HG02759 (cell line): ENCODE data around the gene PLEKHA6.

Experiments
- ATAC-seq: cut with Tn5 transposase; IDR thresholded peaks from one replicate; pipeline ENCODE4 v1.9.1; 2021; ENCODE audit warnings: mild to moderate bottlenecking, moderate library complexity; ENCODE audit not compliant: unreplicated experiment

The PLEKHA6 gene

DNA sequence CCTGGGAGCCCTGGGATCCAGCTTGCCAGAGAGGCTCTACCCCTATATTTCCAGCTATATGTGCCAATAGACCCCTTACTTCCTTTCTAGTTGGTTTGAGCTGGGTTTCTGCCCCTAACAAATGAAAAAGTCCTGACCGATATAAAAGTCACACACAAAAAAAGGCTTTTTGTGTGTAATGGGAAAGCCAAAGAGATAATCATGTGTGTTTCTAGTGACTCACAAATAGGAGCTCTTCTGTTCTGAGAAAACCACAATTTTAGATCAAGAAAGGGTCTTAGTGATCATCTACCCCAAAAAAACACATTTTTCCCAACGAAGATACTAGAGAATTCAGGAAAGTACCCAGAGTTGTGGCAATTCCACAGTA, 23.0 kb upstream of the PLEKHA6 start:
- no peak for ATAC-seq

DNA sequence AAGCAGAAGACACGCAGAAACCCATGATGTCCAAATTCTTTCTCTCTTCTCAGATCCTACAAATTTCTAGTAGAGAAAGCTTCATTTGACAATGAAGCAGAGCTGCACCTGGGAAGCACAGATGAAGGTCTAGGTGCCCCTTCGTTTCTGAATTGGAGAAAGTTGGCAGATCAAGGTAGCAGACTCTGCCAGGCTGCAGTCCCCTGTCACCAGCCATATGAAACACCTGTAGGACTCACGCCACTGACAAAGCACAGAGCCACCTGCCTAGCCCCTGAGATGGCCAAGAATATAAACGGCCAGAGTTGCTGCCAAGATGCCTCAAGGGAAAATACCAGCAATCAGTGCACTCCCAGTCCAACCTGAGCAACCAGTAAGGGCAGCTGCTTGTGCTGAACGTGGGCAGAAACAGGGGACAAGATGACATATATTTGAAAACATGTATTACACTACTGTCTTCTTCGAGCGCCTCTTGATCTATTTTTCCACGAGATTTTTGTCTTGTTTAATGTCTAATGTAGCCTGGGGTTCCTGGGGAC, 20.6 kb upstream of the PLEKHA6 start:
- no peak for ATAC-seq

DNA sequence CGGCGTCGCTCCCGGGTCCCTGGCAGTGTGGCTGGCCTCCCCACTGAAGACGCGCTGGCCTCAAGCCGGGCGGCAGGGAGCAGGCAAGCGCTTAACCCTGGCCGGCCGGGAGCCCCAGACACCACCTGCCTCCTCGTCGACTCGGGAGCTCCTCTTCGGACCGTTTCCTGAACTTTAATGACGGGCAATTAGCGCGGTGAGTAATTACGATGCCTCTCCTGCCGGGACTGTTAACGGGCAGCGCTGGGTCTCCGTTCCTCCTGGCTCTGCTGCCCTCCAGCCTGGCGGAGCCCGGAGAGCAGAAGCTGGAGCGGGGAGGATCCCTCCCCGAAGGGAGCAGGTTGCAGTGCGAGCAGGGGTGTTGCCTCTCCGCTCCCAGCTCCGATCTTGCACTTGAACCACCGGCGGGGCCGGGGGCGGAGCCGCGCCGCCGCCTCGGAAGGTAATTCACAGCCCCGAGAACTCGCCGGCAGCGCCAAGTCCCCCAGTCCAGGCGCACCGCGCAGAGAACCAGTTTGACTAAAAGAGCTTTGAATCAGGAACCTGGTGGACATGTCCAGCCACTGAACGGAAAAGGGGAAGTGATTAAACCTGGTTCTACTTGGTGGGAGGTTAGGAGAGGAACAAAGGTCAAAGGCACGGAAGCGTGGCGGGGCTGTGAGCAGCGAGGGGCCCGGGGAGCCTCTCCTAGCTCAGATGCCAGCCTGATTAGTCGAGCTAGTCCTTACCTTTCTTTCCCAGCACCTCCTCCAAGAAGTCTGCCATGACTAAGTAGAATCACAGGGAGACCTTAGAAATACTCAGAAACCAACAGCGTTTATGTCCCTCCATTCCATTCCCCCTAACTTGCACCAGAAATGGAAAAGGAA, 18.3 kb upstream of the PLEKHA6 start:
- ATAC-seq = peak; percentile 57

DNA sequence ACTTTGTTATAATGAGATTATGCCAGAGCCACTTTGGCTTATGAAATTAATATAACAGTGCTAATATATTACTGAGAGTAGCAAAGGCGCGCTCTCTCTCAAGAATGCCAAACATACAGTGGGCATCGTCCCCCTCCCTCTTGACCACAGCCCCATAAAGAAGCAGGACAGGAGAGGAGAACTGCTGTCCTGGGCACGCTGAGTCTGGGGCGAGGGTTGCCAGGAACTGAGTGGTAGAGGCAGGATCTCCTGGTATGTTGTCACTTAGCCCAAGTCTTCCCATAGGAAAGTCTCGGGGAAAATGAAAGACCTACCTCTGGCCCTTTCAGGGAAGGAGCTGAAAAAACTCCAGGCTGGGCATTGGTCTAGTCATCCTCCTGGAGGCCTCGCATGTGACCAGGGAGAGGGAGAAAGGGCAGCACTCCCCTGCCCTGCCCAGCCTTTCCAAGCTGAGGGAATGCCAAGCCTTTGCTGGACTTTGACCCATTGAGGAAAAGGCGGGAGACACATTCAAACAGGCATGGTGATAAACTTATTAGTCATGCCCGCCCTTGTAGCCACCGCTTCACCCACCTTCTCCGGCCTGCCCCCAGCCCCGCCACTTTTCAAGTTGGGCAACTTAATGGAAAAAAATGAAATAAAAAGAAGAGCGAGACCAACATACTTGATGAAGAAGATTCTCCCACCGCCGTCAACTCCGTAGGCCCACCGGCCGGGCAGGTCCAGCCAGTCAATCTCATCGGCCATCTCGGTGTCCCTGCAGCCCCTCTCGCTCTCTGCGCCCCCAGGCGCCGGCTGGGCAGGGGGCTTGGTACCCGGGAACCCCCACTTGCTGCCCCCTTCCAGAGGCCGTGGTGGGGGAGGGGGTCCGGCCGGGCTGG, 17.4 kb upstream of the PLEKHA6 start:
- ATAC-seq = no peak

DNA sequence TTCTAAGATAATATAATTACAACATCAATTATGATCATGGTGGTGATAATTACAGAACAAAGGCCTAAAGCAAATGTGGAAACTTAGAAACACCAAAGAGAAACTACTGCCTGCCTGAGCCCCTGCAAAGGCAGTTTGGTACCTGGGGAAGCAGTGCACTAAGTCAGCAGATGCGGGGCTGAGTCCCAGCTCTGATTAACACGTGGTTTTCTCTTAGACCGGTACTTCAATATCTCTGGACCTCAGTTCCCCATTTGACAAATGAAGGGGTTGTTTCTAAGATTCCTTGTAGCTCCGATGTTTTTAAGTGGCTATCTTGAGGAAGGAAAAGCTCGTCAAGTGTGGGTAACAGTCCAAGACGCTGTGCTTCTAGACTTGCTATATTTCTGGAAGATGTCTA, 16.7 kb upstream of the PLEKHA6 start:
- no peak for ATAC-seq

DNA sequence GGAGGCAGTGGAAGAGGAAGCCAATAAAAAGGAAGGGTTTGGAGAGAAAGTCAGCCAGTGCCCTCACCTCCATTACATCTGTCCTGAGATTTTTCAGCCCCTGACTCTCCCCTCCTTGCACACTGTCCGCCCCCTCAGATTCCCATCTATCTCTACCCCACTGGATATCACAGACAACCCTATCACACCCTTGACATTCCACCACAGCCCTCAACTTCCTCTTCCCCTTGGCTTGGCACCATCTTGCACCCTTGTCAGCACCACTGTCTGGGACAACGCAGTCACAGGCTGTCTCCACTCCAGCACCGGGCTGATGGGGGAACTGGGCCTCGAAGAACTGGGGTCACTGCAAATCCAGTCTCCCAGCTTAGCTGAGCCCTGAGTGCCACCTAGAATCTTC, 14.2 kb upstream of the PLEKHA6 start:
- no peak for ATAC-seq

DNA sequence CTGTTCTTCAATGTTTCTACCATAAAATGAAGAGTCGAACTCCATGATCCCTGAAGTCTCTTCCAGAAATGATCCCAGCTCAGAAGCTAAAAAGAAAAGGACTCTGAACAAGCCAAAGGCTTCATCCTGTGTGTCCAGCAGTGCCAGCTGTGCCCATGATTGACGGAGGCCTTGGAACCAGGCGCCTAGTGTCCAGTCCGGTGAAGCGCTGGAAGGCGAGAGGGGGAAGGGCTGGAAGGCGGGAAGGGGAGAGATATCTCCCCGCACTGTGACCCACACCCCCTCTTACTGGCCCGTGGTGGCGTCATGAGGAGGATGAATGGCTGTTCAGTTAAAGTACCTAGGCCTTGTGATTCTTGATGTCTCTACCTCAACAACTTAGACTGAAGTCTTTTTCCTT, 10.4 kb upstream of the PLEKHA6 start:
- ATAC-seq = no peak

DNA sequence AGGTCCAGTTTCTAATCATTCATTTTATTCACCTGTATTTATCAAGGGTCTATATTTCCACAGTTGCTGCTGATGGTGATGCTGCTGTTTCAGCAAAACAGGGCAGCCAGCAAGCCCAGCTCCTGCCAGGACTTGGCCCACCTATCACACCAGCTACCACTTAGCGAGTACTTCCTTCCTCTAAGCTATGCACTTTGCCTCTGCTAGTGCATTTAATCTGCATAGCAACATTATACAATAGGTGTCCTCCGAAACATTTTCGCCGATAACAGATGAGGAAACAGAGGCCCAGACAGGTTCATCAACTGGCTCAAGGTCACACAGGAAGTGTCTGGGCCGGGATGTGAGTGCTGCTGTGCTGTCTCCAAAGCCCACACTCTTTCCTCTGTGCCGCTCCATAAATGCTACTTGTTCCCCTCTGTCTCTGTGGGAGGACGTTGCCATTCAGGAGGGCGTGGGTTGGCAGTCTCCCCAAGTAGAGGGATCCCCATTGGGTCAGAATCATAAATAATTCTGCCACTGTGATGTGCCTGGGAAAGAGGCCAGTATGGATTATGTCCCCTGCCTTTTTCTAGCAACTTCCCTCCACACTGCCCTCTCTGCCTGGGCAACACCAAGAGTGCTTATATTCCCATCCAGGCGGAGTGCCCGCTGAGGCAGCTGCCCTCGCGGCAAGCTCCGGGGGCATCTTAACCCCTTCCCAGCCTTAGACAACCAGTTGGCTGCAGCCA, 9.4 kb upstream of the PLEKHA6 start:
- no peak for ATAC-seq

DNA sequence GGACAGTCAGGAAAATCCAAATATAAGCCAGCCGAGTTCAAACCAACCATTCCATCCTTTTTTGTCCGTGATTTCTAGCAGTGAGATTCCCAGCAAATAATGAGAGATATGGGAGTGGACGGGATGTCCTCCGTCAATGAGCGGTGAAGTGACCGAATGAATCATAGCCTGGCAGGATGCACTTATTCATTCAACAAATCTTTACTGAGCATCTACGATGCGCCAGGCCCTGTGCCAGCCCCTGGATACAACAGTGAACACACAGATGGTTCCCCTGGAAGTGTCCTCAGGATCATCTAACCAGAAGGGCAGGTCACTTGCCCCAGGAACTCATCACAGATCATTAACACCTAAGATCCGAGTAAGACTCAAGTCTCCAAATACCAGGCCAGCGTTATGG, 8.2 kb upstream of the PLEKHA6 start:
- no peak for ATAC-seq

DNA sequence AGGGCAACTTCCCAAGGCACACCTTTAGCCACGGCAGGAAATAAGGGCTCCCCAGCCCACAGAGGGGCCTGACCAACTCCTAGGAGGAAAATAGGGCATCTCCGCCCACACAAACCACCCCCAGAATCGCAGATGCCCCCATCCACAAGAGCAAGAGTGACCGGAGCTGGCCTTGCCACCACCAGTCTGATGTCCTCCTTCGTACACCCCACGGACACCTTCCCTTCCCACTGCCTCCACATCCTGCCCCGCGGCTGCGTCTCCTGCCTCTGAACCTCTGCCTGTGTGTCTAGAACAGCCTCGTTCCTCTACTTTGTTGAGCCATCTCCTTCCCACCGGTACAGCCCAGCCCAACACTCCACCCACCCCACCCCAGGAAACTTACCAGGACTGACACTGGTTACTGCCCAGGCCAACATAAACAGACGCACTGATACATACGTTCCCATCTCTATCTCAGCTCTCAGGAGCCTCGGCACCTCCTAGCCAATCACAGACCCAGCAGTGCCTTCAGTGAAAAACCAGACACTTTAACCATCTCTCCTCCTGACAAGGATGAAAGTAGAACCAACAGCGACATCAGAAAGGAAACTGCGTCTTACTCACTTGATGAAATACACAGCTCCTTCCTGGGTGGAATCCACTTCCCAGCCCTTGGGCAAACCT, 7.6 kb upstream of the PLEKHA6 start:
- no peak for ATAC-seq

DNA sequence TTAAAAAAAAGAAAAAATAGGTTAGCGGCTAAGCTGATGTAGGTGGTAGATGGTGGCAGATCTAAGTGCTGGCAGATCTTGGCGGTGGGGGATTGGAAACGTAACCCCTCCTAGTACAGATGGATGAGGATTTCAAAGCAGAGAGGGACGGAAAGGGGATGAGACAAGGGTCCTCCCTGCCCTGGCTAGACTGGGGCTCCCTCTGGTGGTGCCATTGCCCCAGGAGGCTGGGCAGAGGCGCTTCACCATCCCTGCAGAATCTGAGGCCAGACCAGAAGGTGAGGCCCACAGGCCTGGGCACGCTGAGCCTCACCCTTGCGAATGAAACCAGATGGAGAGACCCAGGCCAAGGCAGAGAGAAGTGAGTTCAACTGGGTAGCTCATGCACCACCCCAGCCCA, 7.0 kb upstream of the PLEKHA6 start:
- ATAC-seq = no peak

DNA sequence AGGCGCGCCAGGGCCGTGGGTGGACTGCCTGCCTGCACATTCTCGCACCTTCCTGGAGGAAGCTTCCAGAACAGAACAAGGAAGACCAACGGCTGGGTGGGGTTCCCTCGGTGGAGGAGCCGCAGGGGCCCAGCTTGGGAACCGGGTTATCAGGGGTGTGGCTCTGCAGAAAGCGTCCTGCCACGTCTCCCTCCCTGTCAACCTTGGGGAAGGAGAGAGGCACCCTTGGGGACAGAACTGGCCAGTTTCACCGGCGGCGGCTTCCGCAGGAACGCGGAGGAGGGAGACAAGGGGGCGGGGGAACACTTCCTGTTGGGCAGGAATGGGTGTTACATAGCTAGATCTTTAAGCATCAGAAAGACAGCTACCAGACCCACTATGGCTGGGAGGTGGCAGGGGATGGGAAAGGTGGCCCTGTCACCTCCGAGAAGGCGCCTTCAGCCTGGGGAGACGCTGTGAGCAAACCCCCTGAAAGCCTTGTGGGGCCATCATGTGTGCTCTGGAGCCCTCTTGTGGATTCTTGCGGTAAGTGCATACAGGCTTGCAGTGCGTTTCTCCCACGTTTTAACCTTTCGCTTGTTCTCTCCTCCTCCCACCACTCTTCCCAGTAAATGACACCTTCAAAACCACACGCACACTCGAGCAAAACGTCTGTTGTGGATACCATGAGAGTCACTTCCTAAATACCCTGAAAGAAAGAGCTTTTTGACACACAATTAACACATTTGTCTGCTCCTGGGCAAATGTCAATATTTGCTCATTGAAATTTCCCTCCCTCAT, 3.8 kb upstream of the PLEKHA6 start:
- ATAC-seq = peak; percentile 60

DNA sequence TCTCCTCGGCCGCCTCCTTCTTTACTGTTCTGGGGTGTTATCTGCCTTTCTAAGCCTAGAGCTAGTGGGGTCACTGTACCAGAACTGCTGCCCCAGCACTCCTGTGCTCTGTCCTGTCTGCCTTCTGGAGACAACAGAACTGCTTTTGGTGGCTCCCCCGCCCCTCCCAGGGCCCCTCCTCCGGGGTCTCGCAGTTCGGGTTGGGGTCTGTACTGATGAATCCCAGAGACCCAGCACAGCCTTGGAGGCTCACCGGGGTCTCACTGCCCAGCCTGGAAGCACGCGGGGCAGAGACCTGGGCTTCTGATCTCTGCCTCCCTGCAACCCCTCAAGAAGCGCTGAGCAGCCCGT, 3.2 kb upstream of the PLEKHA6 start:
- no peak for ATAC-seq

DNA sequence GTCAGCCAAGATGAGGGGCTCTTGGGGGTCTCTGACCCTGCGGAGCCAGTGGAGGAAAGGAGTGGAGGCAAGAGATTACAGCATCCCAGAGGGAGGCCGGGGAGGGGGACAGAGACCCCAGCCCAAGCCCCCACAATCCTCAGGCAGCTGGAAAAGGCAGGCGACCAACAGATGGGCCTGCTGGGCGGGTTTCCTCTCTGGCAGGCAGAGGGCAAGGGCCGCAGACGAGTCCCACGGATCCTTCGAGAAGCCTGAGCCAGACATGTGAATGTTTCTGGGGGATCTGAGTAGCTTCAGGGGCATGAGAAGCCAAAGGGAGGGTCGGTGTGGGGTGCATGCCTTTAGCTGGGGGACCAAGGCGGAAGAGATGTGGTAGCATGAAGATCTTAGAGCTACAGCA, 2.1 kb upstream of the PLEKHA6 start:
- no peak for ATAC-seq

DNA sequence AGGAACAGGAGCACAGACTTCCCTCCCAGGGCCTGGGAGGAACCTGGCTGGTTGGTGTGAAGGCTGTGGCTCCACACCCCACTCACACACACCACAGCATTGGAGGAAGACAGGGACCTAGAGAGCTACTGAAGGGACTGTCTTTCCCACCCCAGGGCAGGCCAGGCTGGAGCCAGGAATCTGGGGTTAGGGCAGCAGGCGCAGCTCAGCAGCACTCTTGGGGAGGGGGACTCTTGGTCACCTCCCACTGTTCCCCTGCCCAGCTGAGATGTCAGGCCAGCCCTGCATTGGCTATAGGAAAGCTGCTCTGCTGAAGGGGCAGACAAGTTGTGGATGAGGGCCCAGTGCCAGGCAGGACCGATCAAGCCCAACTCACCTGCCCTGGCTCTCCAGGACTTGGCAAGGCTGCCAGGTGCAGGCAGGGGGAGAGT, 1.6 kb upstream of the PLEKHA6 start:
- ATAC-seq = no peak

DNA sequence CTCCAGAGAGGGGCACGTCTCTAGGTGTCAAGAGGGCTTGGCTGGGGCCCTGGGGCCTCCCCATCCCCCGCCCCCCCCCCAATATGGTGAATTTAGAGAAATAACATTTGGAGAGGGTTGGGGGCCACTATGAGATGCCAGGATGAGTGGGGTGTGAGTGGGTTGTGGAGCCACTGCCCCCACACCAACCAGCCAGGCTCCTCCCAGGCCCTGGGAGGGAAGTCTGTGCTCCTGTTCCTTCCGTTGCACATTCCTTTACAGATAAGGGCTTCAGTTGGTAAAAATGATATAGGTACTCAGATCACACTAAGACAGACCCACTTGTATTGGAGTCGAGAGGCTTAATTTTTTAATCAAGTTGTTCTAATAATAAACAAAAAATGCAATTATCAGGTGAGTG, 585 bp upstream of the PLEKHA6 start:
- no peak for ATAC-seq

DNA sequence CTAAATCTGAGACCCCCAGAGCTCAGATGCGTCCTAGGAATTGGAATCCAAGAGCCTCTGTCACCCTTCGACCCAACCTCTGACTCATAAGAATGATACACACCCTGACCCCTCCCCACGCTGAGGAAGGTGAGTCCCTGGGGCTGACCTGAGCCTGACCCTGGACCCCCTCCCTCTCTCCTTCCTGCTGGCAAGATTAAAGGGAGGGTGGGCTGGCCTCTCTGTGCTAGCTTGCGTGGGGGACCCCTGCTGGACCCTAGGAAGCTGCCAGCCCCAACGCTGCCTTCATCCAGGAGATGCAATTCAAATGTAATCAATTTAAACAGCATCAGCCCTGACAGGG, 627 bp downstream of the PLEKHA6 start:
- ATAC-seq = no peak

DNA sequence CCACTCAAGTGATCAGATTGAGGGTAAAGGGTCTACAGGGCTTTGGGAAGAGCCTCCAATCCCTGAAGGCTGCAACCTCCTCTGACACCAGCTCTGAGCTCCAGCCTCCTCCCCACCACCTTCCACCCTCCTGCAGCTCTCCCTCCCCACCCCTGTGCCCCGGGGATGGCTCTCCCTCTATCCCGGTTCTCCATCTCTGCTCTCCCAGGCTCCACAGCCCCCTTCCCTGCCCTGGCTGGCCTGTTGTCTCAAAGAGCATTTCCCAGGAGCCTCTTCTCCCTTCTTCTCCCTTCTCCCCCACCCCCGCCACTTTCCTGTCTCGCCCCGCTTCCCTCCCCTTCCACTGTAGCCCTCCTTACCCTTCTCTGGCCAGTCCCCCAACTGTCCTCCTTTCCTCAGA, 1.1 kb downstream of the PLEKHA6 start:
- ATAC-seq = no peak

DNA sequence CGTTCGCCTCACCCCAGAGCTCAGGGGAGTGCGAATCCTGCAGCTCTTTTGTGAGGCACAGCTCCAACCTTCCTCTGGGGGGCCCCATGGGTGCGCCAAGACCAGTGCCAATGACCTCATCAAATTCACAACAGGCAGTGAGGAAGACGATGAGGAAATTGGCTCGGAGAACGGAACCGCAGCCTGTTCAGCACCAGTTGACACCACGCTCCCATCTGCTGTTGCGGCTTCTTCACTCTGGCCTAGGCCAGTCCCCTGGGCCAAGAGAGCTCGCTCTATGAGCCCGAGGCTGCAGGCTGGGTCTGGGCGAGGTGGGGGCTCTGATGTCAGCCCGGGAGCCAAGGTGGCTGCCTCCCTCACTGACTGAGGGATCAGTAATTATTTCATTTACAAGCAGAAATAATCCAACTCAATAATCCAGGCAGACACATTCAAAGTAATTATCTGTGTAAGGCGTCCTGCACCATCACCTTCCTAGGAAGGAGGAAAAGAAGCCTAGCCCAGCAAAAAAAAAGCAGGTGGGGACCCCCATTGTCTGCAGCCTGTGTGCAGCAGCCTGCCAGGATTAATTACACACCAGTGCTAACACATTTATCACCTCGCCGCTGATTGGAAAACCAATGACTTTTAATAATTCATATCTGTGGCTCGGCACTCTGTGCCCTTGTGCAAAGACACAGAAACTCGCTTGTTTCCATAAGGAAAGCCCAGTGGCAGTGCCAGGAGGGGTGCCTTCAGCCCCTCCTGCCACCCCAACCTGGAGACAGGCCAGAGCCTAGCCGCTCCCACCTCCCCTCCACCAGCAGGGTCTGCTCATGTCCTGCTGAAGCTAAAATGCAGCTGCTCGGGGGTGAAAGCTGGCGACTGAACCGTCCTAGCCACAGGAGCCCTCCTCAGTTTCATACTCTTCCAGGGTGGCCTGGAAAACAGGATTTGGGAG, 1.9 kb downstream of the PLEKHA6 start:
- ATAC-seq = no peak
